ENCODE measurements around the gene WDR18. TPM values are rescaled to one million over a fixed set of nuclear protein-coding genes. Genes with fewer than 3 reads are reported as not detected.

WDR18 gene
- total and polyA plus RNA-seq, 7 donors = 14.3 to 65.8 (median 30.7) TPM

GRCh38 chr19:944663-945241 is 39.4 kb upstream of the WDR18 start:
- Histone ChIP-seq H3K27ac (no peak overlapping the region), H3K9me3 (no peaks in the 10 kb centered on the region), H3K4me3 (no peak overlapping the region), H3K27me3 (no peaks in the 10 kb centered on the region), H3K36me3 (no peaks in the 10 kb centered on the region), H3K4me1 (peaks cover 0 to 45% (median 21%) of the 10 kb centered on the region in 4 donors)
- 23 to 71% methylated on average over 22 of the region's 22 CpGs for WGBS, 2 donors
- intact Hi-C loops (cut with DNase I) = no loop called here
- no peak for DNase-seq
- no peak for TF ChIP-seq EP300 (IDR thresholded peaks at IDR 0.05)
- TF ChIP-seq POLR2AphosphoS5 (IDR thresholded peaks at IDR 0.05) = no peak
- no peak for TF ChIP-seq POLR2A (IDR thresholded peaks at IDR 0.05)
- no peak for TF ChIP-seq CTCF (IDR thresholded peaks at IDR 0.05)

- H3K4me1 ChIP-seq = peaks cover 0 to 36% (median 13%) of the 10 kb centered on the region in 4 donors
- H3K27ac ChIP-seq = no peak overlapping the region
- H3K4me3 ChIP-seq = no peak overlapping the region
- DNase-seq = no peak
- 81 to 90% methylated on average over 37 of the region's 37 CpGs for WGBS, 2 donors
- H3K27me3 ChIP-seq = no peaks in the 10 kb centered on the region
- H3K9me3 ChIP-seq = no peaks in the 10 kb centered on the region
- intact Hi-C loops (cut with DNase I) = no loop called here
- no peaks in the 10 kb centered on the region for H3K36me3 ChIP-seq
- TF ChIP-seq CTCF (IDR thresholded peaks at IDR 0.05) = no peak
- no peak for TF ChIP-seq POLR2AphosphoS5 (IDR thresholded peaks at IDR 0.05)
- no peak for TF ChIP-seq EP300 (IDR thresholded peaks at IDR 0.05)
- TF ChIP-seq POLR2A (IDR thresholded peaks at IDR 0.05) = no peak
Observed at GRCh38 chr19:945401-946252, 38.5 kb upstream of the WDR18 start.

- no peaks in the 10 kb centered on the region for H3K36me3 ChIP-seq
- TF ChIP-seq EP300 (IDR thresholded peaks at IDR 0.05) (no peak), POLR2A (IDR thresholded peaks at IDR 0.05) (no peak), CTCF (IDR thresholded peaks at IDR 0.05) (no peak), POLR2AphosphoS5 (IDR thresholded peaks at IDR 0.05) (no peak)
- no peaks in the 10 kb centered on the region for H3K27me3 ChIP-seq
- no peak for DNase-seq
- no peak overlapping the region for H3K27ac ChIP-seq
- H3K9me3 ChIP-seq = no peaks in the 10 kb centered on the region
- no peak overlapping the region for H3K4me3 ChIP-seq
- H3K4me1 ChIP-seq = peaks cover 0 to 20% (median under 1%) of the 10 kb centered on the region in 4 donors
- intact Hi-C loops (cut with DNase I) = no loop called here
- 79 to 86% methylated on average over 30 of the region's 30 CpGs for WGBS, 2 donors
Observed at GRCh38 chr19:947090-947706, 36.9 kb upstream of the WDR18 start.

GRCh38 chr19:947707-948539 is 36.2 kb upstream of the WDR18 start:
- H3K4me3 ChIP-seq = no peak overlapping the region
- no peak for TF ChIP-seq CTCF (IDR thresholded peaks at IDR 0.05)
- peak in 1 of 4 donors; percentile 21 for TF ChIP-seq EP300 (IDR thresholded peaks at IDR 0.05)
- peak in 3 of 4 donors; percentile 35 to 69 (median 53) for TF ChIP-seq POLR2AphosphoS5 (IDR thresholded peaks at IDR 0.05)
- H3K36me3 ChIP-seq = no peaks in the 10 kb centered on the region
- H3K27ac ChIP-seq = no peak overlapping the region
- no peaks in the 10 kb centered on the region for H3K9me3 ChIP-seq
- H3K4me1 ChIP-seq = peaks cover 0 to 24% (median 5%) of the 10 kb centered on the region in 4 donors
- intact Hi-C loops (cut with DNase I) = no loop called here
- peak; percentile 87 for DNase-seq
- WGBS, 2 donors = 66 to 79% methylated on average over 47 of the region's 47 CpGs
- no peaks in the 10 kb centered on the region for H3K27me3 ChIP-seq
